GM12878 (cell line): ENCODE measurements around the gene RNF183.

Source experiments
- EP300 ChIP-seq, 2 experiments: fragments of 150-350 bp in 1 of 2; IDR thresholded peaks; 2 replicates each; pipeline ENCODE4 v1.6.1; 2011 to 2012; ENCODE audit warnings: low read depth in 2 of 2, low read length in 2 of 2, borderline replicate concordance in 1 of 2, improper control_type of control experiment in 1 of 2, inconsistent platforms in 1 of 2; ENCODE audit not compliant: control insufficient read depth in 1 of 2
- EZH2 ChIP-seq: IDR thresholded peaks from 2 replicates; pipeline ENCODE4 v1.6.1; 2012; ENCODE audit warnings: low read depth, mild to moderate bottlenecking, control low read depth, inconsistent platforms, low read length, borderline replicate concordance; ENCODE audit not compliant: control insufficient read depth
- GABPA ChIP-seq: IDR thresholded peaks from 2 replicates; pipeline ENCODE4 v1.6.1; 2014; ENCODE audit warnings: antibody characterized with exemption, low read depth, mild to moderate bottlenecking, inconsistent platforms
- MTA2 ChIP-seq: fragments of 450-650 bp; IDR thresholded peaks from 2 replicates; pipeline ENCODE4 v1.6.1; 2016; ENCODE audit warnings: low read depth, mild to moderate bottlenecking, moderate library complexity
- MXI1 ChIP-seq: fragments of 150-350 bp; IDR thresholded peaks from 2 replicates; pipeline ENCODE4 v1.6.1; 2011; ENCODE audit warnings: low read depth, mild to moderate bottlenecking, inconsistent platforms, low read length, improper control_type of control experiment
- MYB ChIP-seq: fragments of 150-350 bp; IDR thresholded peaks from 2 replicates; pipeline ENCODE4 v1.6.1; 2014; ENCODE audit warnings: mild to moderate bottlenecking, low read depth, low read length, borderline replicate concordance
- POLR2AphosphoS5 ChIP-seq: IDR thresholded peaks from 2 replicates; pipeline ENCODE4 v1.6.1; 2011; ENCODE audit warnings: mild to moderate bottlenecking, low read length, inconsistent platforms
- RB1 ChIP-seq: fragments of 450-650 bp; formaldehyde crosslinking; IDR thresholded peaks from 2 replicates; pipeline ENCODE4 v1.6.1; 2017; ENCODE audit warnings: mild to moderate bottlenecking, borderline replicate concordance
- SIN3A ChIP-seq: IDR thresholded peaks from 2 replicates; pipeline ENCODE4 v1.6.1; 2012; ENCODE audit warnings: low read depth, low read length, improper control_type of control experiment
- STAT3 ChIP-seq: IDR thresholded peaks from 2 replicates; pipeline ENCODE4 v1.6.1; 2011; ENCODE audit warnings: low read depth, low read length, improper control_type of control experiment
- TF ChIP-seq, protein P1 (sequence below), 3 experiments: IDR thresholded peaks in 2 of 3; conservative IDR thresholded peaks in 1 of 3; 2 replicates each; pipeline ENCODE4 v1.5.1; 2011; ENCODE audit warnings: low read depth in 3 of 3, low read length in 3 of 3, mild to moderate bottlenecking in 3 of 3, control low read depth in 2 of 3, moderate library complexity in 2 of 3, inconsistent platforms in 1 of 3, mixed read lengths in 1 of 3; ENCODE audit not compliant: control insufficient read depth in 2 of 3, insufficient read depth in 1 of 3; ENCODE audit errors: extremely low read depth in 1 of 3
- TF ChIP-seq, protein P2 (sequence below): IDR thresholded peaks from 2 replicates; pipeline ENCODE4 v1.6.1; 2012; ENCODE audit warnings: mild to moderate bottlenecking, low read depth, low read length
- TF ChIP-seq, protein P3 (sequence below): IDR thresholded peaks from 2 replicates; pipeline ENCODE4 v1.6.1; 2012; ENCODE audit warnings: low read depth, low read length, improper control_type of control experiment

DNA sequence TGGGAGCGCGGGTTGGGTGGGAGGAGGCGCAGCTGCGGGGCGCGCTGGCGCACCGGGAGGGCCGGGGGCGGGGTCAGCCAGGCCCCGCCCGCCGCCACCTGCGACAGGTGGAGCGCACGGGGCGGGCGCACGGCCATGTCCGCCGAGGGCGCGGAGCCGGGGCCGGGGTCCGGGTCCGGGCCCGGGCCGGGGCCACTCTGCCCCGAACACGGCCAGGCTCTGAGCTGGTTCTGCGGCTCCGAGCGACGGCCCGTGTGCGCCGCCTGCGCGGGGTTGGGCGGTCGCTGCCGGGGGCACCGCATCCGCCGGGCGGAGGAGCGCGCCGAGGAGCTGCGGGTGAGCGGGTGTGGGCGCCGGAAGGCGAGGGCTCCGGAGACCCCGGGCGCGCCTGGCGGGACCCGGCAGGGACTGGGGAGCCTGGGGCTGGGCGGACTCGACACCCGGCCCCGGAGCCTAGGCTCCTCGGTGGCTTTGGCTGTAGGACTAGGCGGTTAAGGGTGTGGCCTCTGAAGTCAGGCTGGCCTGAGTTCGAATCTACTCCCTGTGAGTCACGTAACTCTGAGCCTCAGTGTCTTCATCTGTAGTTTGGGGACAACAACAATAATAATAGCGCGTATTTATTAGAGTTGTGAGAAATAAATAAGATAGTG lies 46.4 kb upstream of the RNF183 start, which contains the start of gene BSPRY:
- no peak for TF ChIP-seq EP300 (IDR thresholded peaks at IDR 0.05; ENCODE audit: borderline replicate concordance in 1 of 2, control insufficient read depth in 1 of 2, low read depth in 2 of 2, low read length in 2 of 2)
- TF ChIP-seq STAT3: no peak
- TF ChIP-seq, protein P1, sequence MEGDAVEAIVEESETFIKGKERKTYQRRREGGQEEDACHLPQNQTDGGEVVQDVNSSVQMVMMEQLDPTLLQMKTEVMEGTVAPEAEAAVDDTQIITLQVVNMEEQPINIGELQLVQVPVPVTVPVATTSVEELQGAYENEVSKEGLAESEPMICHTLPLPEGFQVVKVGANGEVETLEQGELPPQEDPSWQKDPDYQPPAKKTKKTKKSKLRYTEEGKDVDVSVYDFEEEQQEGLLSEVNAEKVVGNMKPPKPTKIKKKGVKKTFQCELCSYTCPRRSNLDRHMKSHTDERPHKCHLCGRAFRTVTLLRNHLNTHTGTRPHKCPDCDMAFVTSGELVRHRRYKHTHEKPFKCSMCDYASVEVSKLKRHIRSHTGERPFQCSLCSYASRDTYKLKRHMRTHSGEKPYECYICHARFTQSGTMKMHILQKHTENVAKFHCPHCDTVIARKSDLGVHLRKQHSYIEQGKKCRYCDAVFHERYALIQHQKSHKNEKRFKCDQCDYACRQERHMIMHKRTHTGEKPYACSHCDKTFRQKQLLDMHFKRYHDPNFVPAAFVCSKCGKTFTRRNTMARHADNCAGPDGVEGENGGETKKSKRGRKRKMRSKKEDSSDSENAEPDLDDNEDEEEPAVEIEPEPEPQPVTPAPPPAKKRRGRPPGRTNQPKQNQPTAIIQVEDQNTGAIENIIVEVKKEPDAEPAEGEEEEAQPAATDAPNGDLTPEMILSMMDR (IDR thresholded peaks at IDR 0.05 in 2 of 3, conservative IDR thresholded peaks at IDR 0.05 in 1 of 3; ENCODE audit: control insufficient read depth in 2 of 3, extremely low read depth in 1 of 3, insufficient read depth in 1 of 3, low read depth in 3 of 3, low read length in 3 of 3): no peak
- no peak for TF ChIP-seq MTA2
- no peak for TF ChIP-seq RB1
- TF ChIP-seq, protein P2, sequence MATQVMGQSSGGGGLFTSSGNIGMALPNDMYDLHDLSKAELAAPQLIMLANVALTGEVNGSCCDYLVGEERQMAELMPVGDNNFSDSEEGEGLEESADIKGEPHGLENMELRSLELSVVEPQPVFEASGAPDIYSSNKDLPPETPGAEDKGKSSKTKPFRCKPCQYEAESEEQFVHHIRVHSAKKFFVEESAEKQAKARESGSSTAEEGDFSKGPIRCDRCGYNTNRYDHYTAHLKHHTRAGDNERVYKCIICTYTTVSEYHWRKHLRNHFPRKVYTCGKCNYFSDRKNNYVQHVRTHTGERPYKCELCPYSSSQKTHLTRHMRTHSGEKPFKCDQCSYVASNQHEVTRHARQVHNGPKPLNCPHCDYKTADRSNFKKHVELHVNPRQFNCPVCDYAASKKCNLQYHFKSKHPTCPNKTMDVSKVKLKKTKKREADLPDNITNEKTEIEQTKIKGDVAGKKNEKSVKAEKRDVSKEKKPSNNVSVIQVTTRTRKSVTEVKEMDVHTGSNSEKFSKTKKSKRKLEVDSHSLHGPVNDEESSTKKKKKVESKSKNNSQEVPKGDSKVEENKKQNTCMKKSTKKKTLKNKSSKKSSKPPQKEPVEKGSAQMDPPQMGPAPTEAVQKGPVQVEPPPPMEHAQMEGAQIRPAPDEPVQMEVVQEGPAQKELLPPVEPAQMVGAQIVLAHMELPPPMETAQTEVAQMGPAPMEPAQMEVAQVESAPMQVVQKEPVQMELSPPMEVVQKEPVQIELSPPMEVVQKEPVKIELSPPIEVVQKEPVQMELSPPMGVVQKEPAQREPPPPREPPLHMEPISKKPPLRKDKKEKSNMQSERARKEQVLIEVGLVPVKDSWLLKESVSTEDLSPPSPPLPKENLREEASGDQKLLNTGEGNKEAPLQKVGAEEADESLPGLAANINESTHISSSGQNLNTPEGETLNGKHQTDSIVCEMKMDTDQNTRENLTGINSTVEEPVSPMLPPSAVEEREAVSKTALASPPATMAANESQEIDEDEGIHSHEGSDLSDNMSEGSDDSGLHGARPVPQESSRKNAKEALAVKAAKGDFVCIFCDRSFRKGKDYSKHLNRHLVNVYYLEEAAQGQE: no peak
- TF ChIP-seq SIN3A: no peak
- TF ChIP-seq POLR2AphosphoS5: no peak
- no peak for TF ChIP-seq GABPA
- TF ChIP-seq, protein P3, sequence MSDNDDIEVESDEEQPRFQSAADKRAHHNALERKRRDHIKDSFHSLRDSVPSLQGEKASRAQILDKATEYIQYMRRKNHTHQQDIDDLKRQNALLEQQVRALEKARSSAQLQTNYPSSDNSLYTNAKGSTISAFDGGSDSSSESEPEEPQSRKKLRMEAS: no peak
- no peak for TF ChIP-seq EZH2
- no peak for TF ChIP-seq MYB
- no peak for TF ChIP-seq MXI1
